M059J (cell line): Measurements from ENCODE around the gene UQCC3. TPM values are rescaled to one million over a fixed set of nuclear protein-coding genes. Genes with fewer than 3 reads are reported as not detected.
"Not testable (repeated sequence)": the region's sequence is repeated elsewhere in the genome, so short reads cannot be mapped to it uniquely, and the experiment has no call there.

Experiments used
- DNase-seq: peaks from one replicate; pipeline ENCODE4 v3.0.0-alpha.2; 2012; ENCODE audit warnings: low read depth
- total RNA-seq: library from RNA; depleted of rRNA; stranded (reverse); fragments of >200 nt; shearing (Covaris generic); gene quantifications from 2 replicates; pipeline ENCODE4 v1.2.3, GENCODE V29; 2014; rRNA removed

UQCC3 gene, protein sequence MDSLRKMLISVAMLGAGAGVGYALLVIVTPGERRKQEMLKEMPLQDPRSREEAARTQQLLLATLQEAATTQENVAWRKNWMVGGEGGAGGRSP
- total RNA-seq, result 9.4 and 12.6 TPM in 2 replicates

DNA sequence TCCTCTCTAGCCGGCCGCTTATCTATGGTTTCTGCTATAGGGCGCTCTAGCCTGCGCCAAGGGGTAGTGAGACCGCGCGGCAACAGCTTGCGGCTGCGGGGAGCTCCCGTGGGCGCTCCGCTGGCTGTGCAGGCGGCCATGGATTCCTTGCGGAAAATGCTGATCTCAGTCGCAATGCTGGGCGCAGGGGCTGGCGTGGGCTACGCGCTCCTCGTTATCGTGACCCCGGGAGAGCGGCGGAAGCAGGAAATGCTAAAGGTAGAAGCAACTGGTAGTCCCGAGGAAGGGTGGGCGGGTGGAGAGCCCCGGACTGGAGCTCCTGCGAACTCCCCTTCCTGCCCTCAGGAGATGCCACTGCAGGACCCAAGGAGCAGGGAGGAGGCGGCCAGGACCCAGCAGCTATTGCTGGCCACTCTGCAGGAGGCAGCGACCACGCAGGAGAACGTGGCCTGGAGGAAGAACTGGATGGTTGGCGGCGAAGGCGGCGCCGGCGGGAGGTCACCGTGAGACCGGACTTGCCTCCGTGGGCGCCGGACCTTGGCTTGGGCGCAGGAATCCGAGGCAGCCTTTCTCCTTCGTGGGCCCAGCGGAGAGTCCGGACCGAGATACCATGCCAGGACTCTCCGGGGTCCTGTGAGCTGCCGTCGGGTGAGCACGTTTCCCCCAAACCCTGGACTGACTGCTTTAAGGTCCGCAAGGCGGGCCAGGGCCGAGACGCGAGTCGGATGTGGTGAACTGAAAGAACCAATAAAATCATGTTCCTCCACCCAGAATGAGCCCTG is at the start of gene UQCC3, which contains the start of gene LBHD1:
Gene UQCC3 (plus strand): TSS at position 66 of the 782 bp plus-strand sequence. CDS start 73 bp downstream, at position 139.
Gene LBHD1 (minus strand): TSS at position 660 of the 782 bp plus-strand sequence. CDS start 2,236 bp downstream, outside the sequence.
- peak; percentile 84 for DNase-seq

DNA sequence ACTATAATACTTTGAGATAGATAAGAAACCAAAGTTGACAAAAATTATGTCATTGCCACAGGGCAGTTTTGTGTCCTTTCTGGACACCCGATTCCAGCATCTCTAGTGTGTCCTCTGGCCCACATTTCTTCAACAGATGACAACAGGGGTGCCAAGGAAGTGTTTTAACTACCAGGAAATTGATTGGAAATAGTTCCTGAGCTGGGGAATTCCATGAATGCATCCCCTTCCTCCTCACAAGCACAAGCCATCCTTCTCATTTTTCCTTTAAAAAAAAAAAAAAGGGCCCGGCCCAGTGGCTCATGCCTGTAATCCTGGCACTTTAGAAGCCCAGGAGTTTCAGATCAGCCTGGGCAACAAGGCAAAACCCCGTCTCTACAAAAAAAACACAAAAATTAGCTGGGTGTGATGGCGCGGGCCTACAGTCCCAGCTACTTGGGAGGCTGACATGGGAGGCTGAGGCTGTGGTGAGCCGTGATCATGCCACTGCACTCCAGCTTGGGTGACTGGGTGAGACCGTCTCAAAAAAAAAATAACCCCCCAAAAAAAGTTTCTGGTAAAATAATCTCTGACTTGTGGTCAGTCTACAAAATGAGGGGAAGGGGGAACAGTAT is 48.9 kb upstream of the UQCC3 start:
- DNase-seq, result no peak

DNA sequence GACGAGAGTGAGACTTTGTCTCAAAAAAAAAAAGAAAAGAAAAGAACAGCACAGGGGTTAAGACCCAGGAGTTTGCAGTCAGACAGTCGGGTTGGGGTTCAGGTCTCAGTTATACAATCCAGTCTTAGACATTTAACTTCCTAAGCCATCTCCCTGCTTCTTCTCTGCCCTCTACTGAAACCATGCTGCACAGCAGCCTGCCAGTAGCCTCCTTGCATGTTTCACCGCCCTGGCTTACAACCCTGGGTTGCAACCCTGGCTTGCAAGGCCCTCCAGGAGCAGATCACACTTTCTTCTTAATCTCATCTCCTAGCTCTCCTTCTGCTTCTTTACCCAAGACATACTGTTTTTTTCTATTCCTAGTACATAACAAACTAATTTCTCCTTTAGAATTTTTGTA is 43.8 kb upstream of the UQCC3 start:
- no peak for DNase-seq

DNA sequence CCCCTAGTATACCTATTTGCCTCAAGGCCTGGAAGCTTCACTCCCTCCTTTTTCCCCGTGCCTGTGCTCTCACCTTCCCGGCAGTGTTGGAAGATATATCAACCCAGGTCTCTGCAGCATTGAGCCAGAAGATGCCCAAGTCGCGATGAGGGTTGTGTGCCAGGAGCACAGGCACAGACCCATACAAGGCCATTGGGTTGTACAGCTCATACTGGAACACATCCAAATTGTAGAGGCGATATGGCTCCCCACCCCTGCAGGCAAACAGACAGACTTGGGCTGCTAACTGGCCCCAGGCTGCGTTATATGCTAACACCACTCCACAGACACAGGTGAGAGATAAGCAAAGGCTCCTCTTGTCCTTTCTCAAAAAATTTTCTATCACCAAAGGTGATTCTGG is 39.0 kb upstream of the UQCC3 start:
- no peak for DNase-seq

DNA sequence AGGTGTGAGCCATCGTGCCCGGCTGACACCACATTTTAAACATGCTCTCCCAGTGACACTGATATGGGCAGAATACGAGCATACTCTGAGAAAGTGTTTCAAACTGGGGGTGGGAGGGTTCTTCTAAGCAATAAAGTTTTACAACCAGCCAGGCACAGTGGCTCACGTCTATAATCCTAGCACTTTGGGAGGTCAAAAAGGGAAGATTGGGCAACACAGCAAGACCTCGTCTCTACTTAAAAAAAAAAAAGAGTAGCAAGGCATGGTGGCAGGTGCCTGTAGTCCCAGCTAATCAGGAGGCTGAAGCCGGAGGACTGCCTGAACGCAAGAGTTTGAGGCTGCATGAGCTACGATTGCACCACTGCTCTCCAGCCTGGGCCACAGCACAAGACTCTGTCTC is 27.3 kb upstream of the UQCC3 start:
- no peak for DNase-seq

DNA sequence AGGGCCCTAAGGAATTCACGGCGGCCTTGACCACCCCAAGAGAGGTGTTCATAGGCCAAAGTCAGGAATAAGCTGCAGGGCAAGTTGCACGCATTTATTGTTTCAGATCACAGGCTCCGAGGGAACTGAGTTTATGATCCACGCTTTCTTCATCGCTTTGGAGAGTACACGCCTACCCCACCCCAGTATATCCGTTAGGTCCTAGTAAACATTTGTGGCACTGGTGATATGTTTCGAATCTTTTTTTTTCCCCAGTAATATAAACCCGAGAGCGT is 25.9 kb upstream of the UQCC3 start:
- DNase-seq, result no peak

DNA sequence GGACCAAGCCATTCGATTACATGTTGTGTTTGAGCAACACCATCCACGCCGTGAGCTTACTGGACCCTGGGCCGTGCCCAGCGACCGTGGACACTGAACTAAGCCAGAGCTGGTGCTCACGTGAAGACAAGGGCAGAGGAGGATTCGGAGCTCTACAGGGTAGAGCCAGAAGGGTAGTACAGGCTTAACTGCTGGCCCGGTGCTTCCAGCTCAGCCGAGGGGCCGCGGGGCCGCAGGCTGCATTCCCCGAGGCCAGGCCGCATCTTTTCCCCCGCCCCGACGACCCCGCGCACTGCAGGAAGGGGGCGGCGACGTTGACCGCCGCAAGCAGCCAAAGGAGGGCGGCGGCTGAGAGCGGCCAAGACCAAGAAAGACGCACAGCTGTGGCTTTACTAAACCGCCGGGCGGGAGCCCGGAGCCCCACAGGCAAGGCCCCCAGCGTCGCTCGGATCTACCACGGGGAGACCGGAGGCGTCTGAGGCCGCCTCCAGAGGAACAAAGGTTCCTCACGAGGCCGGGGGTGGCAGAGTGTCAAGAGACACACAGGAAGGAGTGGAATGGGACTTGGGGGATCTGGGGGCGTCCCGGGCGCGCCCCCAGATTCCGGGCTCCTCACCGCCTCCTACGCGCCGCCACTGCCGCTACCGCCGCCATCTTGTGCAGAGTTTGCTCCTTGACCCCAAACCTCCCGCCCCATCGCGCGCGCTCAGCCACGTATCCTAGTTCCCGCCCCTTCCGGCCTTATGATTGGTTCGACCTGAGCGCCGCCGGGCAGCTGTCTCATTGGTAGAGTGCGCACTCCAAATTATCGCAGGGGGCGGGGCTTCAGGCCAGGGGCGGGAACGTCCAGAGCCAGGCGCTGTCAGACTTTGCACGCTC is 25.3 kb upstream of the UQCC3 start, which contains the start of gene GANAB:
Gene GANAB (minus strand): TSS at position 668 of the 879 bp plus-strand sequence. CDS start 14 bp downstream, at position 654.
- peak; percentile 98 for DNase-seq

DNA sequence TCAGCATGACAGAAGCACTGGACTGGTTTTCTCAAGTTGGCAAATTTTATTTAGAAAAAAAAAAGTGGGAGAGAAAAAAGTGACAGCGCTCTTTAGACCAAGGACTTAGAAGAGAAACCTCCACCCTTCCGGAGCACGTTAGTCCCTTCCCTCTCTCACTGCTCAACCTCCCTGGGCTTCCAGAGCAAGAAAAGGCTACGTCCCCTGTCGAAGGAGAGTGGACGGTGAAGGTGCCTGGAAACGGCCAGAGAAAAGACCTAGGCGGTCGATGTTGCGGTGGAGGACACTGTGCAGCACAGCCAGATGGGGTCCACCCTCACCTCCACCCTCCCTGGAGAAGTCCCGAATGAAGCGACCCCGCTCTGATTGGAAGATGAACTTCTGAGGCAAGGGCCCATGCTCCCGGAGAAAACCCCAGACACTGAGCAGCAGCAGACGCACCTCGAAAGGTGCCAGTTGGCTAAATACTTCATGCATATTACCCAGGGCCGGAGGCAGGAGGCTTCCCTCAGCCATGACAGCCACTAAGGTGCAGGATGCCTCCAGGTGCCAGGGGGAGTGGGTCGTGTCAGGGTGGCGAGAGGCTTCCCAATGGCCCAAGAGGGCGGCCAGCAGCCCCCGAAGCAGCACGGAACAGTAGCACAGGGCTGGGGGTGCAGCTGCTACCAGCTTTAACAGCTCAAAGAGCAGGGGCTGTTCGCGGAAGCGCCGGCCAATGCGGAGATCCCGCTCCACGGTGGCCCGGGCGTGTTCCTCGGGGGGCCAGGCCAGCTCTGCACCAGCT is 24.5 kb upstream of the UQCC3 start:
- no peak for DNase-seq

DNA sequence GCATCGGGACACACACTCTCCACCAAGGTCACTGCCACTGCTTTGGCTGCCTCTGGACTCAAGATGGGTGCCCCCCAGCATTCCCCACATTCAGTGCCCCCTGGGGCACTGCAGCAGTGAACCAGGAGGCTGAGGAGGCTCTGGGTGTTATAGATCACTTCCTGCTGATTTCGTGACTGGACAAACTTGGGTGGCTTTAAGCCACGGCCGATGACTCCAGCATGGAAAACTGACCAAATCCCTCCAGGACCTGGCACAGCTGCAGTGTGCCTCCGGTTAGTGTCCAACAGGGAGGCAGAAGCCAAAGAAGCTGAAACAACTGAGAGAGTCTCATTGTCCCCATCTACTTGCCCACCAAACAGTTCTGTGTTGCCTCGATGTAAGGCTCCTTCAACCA is 23.9 kb upstream of the UQCC3 start:
- peak; percentile 32 for DNase-seq

DNA sequence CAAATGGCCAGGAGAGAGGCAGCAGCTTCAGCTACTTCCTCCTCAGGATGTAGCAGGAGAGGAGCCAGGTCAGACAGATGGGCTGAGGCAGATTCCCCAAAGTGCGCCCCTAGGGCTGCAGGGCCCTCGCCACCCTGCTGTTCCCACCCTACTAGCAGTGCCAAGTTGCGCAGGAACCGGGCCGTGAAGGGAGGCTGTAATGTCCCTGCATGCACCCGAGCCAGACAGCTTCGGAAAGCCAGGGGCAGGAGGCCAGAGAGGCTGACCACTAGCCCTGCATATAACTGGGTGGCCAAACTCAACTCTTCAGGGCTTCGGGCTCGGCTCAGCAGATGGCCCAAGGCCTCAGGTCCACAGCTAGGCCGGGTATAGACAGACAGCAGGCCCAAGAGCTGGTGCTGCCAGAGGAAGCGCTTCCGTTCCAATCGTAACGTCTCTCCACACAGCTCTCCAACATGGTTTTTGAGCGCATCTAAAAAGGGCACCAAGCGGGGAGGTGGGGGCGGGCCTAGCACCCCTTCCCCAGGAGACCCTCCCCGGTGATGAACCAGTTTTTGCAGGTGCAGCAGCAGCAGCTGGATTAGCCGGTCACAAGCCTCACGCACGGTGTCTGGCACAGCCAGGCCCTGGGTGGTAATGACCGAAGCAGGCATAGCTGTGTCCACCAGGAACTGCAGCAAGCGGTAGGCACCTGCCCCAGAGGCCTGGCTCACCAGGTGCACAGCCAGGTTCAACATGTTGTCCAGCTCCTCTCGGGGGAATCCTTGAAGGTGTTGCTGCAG is 23.1 kb upstream of the UQCC3 start:
- DNase-seq, result no peak

DNA sequence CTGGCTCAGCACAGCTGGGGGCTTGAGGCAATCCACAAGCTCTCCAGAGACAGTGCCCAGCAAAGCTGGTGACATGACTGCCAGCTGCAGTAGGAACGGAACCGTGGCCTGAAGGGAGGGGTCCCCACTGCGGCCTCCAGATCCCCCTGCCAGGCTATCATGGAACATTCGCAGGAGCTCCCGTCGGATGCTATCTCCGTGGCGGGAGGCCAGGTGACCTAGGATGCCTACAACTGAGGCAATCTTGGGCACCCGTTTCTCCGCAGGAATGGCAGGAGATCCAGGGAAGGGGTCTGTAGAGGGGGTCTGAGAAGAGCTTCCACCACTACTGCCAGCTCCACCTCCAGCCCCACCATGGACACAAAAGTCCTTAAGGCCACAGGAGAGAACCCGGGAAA is 22.5 kb upstream of the UQCC3 start:
- DNase-seq, result no peak

DNA sequence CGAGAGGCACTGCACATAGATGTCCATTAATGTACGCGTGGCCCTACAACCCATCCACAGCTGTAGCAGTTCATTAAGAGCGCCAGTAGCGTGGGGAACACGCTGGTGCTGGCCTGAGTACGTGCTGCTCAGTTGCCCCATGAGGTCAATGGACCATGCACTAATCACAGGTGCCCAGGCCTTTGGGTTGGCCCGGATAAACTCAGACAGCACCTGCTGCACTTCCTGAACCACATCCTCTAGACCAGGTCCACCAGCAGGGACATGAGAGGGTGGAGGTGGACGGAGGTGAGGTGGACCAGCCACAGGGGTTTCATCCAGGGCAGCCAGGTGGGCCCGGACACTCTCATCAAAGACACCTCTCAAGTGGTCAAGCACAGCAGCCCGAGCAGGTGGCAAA is 22.0 kb upstream of the UQCC3 start:
- no peak for DNase-seq

DNA sequence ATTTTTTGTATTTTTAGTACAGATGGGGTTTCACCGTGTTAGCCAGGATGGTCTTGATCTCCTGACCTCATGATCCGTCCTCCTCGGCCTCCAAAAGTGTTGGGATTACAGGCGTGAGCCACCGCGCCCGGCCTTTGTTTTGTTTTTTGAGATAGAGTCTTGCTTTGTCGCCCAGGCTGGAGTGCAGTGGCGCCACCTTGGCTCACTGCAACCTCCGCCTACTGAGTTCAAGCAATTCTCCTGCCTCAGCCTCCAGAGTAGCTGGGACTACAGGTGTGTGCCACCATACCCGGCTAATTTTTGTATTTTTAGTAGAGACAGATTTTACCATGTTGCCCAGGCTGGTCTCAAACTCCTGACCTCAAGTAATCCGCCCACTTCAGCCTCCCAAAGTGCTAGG is 21.2 kb upstream of the UQCC3 start:
- DNase-seq, result not testable (repeated sequence)

DNA sequence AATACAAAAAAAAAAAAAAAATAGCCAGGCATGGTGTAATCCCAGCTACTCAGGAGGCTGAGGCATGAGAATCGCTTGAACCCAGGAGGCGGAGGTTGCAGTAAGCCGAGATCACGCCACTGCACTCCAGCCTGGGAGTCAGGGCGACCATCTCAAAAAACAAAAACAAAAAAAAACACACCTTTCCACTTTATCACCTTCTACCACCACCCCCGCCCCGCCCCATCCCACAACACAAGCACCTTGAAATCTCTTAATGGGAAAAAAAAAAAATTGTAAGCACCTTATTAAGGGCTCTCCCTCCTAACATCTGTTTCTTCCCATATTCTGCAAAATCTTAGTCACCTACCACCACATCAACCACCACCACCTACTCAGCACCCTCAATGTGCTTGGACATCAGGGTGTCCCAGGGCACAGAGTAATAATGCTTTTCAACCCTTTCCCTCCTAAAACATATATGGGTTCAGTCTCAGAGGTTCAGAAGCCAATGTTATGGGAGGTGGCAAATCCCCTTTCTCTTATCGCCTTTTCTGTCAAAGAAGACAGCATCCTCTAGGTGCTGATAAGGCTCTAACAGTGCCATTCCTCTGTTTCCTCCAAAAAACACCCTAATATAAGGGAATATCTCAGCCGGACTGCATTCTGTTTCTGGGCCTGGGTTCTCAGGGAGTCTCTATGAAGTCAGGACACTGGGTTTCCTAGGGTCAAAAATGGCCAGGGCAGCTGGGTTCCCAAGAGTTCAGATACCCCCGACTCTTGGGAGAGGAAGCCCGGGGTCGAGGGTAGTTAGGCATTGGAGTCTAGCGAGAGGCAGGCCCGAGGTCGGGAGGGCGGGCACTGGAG is 19.1 kb upstream of the UQCC3 start:
- no peak for DNase-seq

DNA sequence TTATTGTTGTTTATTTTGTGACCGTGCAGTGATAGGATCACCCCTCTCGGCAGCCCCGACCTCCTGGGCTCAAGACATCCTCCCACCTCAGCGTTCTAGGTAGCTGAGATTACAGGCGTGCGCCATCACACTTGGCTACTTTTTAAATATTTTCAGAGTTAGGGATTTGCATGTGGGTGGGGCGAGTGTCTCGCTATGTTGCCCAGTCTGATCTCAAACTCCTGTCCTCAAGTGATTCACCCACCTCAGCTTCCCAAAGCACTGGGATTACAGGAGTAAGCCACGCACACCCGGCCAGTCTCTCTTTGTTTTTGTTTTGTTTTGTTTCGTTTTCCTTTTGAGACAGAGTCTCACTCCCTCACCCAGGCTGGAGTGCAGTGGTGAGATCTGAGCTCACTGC is 17.2 kb upstream of the UQCC3 start:
- DNase-seq, result no peak

DNA sequence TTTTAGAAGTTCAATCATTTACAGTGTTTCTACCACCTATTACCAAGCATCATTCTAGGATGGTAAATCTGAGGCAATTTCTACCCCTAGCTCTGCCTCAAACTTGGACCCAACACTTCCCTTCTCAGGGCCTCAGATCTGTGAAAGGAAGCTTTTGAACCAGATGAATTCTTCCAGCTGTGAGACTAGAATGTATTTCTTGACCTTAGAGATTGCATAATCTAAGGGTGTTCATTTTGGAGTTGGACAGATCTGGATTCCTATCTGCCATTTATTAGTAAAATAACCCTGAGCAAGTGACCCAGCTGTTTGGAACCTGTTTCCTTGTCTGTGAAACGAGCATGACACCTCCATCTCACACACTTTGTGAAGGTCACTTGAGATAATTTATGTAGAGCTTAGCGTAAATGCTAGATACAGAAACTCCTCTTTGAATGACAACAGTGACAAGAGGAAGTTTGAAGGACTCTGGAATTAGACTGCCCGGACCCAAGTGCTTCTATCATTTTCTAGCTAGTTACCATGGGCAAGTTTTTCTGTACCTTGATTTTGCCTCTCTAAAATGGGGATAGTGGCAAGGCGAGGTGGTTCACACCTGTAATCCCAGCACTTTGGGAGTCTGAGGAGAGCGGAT is 14.6 kb upstream of the UQCC3 start:
- no peak for DNase-seq

DNA sequence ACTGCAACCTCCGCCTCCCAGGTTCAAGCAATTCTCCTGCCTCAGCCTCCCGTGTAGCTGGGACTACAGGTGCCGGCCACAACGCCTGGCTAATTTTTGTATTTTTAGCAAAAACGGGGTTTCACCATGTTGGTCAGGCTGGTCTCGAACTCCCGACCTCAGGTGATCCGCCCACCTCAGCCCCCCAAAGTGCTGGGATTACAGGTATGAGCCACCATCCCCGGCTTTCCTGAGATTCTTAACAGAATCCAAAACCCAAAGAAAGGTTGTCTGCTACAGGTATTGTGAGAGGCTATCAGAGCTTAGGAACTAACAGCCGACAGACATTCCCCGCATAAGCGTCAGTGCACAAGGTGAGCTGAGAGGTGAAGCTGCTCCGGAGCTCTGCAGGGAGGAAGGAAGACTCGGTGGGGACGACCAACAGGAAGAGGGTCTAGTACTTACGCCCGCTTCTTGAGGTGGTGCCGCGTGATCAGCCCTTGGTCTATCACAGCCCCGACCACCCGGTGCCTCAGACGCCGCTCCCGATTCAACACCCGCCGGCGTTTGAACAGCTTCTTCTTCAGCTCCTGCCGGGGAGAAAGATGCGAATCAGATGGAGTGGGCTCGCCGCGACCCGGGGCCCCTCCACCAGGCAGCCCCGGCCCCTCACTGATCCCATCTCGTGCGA is 6.9 kb upstream of the UQCC3 start:
- peak; percentile 70 for DNase-seq

DNA sequence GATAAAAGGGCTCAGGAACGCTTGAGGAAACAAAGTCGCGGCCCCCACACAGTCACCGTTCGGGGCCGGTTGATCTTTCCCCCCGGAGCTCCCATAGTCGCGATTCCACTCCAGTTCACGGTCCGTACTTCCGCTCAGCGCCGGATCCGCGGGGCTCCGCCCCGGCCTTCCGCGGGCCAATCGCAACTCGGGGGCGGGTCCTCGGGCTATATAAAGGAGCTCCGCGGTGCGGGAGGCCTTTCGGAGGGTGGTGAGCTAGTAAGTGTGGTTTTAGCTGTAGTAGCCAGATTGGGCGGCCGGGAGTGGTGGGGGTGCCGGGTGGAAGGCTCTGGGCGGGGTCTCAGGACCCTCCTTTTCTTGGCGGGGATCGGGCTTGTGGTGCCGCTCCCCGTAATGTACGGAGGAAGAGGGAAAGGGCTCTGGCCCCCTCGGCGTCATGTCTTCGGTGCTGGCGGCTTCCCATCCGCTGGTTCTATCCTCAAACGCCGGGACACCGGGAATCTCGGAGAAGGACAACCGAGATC is 6.3 kb upstream of the UQCC3 start, which contains the start of the genes C11orf98 and CSKMT:
Gene C11orf98 (minus strand): TSS at position 136 of the 524 bp plus-strand sequence. CDS start 41 bp downstream, at position 95.
Gene CSKMT (plus strand): TSS at position 238 of the 524 bp plus-strand sequence. CDS start 568 bp downstream, outside the sequence.
- DNase-seq, result peak; percentile 89
